GM12878 (cell line): ENCODE data around the gene WFIKKN1. TPM values are rescaled to one million over a fixed set of nuclear protein-coding genes. Genes with fewer than 3 reads are reported as not detected.

Source experiments
- ATAC-seq: fragments of 200-7000 bp; cut with Tn5 transposase; 3 replicates; pipeline ENCODE4 v1.9.1; 2020; ENCODE audit warnings: mild to moderate bottlenecking, moderate library complexity
- BruUV-seq: library from RNA; stranded (reverse); fragments of 400-500 nt; replicated peaks from 2 replicates; lab custom pipeline; 2021; lab: Mats Ljungman, UMichigan
- CTCF ChIA-PET: fragments of 300-600 bp; sonication (Branson Sonifier 250); formaldehyde crosslinking; extraction: SDS; loops from one replicate; lab custom pipeline; 2021; ENCODE audit warnings: inconsistent platforms; lab: Yijun Ruan, JAX
- POLR2A ChIA-PET: fragments of 350-600 bp; formaldehyde crosslinking; extraction: SDS; loops from one replicate; lab custom pipeline; 2021; ENCODE audit warnings: inconsistent platforms; lab: Charles Lee
- RAD21 ChIA-PET: fragments of 300-600 bp; sonication (Branson Sonifier 250); formaldehyde crosslinking; loops from one replicate; lab custom pipeline; 2023; ENCODE audit warnings: antibody characterized with exemption; ENCODE audit not compliant: unreplicated experiment; lab: Charles Lee
- SMC1A ChIA-PET: fragments of 300-600 bp; sonication (Branson Sonifier 250); formaldehyde crosslinking; loops from one replicate; lab custom pipeline; 2023; ENCODE audit not compliant: unreplicated experiment, uncharacterized antibody; lab: Charles Lee
- DNase-seq: peaks from one replicate; pipeline ENCODE4 v3.0.0-alpha.2; 2011; ENCODE audit warnings: low read depth, low spot score
- FAIRE-seq: peaks from 3 replicates; lab custom pipeline; 2011; peaks lifted over from hg19 to GRCh38; lab: Jason Lieb, UNC
- H2AFZ ChIP-seq: 2 replicates; pipeline ENCODE4 v1.6.0; 2011; ENCODE audit warnings: low read depth, low read length, control low read depth; ENCODE audit not compliant: control insufficient read depth
- H3K27ac ChIP-seq: 2 replicates; pipeline ENCODE4 v1.5.1; 2011; ENCODE audit warnings: control low read depth; ENCODE audit not compliant: control insufficient read depth, insufficient read depth
- H3K27me3 ChIP-seq, 2 experiments: replicated peaks in 1 of 2; 2 replicates each; pipeline versions ENCODE4 v1.6.0 to v1.6.1; 2011; ENCODE audit warnings: low read length in 1 of 2; ENCODE audit not compliant: control insufficient read depth in 2 of 2, insufficient read depth in 2 of 2
- H3K36me3 ChIP-seq, 2 experiments: 2 replicates each; pipeline ENCODE4 v1.5.1; 2011; ENCODE audit warnings: low read length in 1 of 2; ENCODE audit not compliant: control insufficient read depth in 2 of 2, insufficient read depth in 2 of 2
- H3K4me1 ChIP-seq: 2 replicates; pipeline ENCODE4 v1.6.1; 2011; ENCODE audit warnings: mild to moderate bottlenecking, low read length, moderate library complexity, mixed read lengths; ENCODE audit not compliant: control insufficient read depth, insufficient read depth
- H3K4me2 ChIP-seq: 2 replicates; pipeline ENCODE4 v1.6.0; 2011; ENCODE audit warnings: control low read depth; ENCODE audit not compliant: control insufficient read depth, insufficient read depth
- H3K4me3 ChIP-seq: fragments of 200-600 bp; sonication (generic); 2 replicates; pipeline ENCODE4 v1.5.1; 2016
- H3K79me2 ChIP-seq: 2 replicates; pipeline ENCODE4 v1.6.0; 2011; ENCODE audit warnings: low read length; ENCODE audit not compliant: control insufficient read depth, insufficient read depth
- H3K9ac ChIP-seq: 2 replicates; pipeline ENCODE4 v1.8.0; 2011; ENCODE audit warnings: low read length, control low read depth, mixed read lengths; ENCODE audit not compliant: control insufficient read depth, insufficient read depth
- H3K9me3 ChIP-seq: replicated peaks from 3 replicates; pipeline ENCODE4 v1.5.1; 2011; ENCODE audit warnings: mild to moderate bottlenecking, low read length; ENCODE audit not compliant: control insufficient read depth, insufficient read depth
- H4K20me1 ChIP-seq: 2 replicates; pipeline ENCODE4 v1.6.0; 2011; ENCODE audit not compliant: control insufficient read depth, insufficient read depth
- CBFB ChIP-seq: IDR thresholded peaks from 2 replicates; pipeline ENCODE4 v1.6.1; 2016; ENCODE audit warnings: antibody characterized with exemption, low read depth
- CEBPB ChIP-seq, 2 experiments: fragments of 150-350 bp in 1 of 2; IDR thresholded peaks; 2 replicates each; pipeline ENCODE4 v1.6.1; 2012 to 2014; ENCODE audit warnings: low read depth in 2 of 2, low read length in 2 of 2, borderline replicate concordance in 1 of 2, inconsistent platforms in 1 of 2
- CHD1 ChIP-seq: IDR thresholded peaks from 2 replicates; pipeline ENCODE4 v1.6.1; 2012; ENCODE audit warnings: low read depth, low read length, improper control_type of control experiment
- EZH2 ChIP-seq: IDR thresholded peaks from 2 replicates; pipeline ENCODE4 v1.6.1; 2012; ENCODE audit warnings: low read depth, mild to moderate bottlenecking, control low read depth, inconsistent platforms, low read length, borderline replicate concordance; ENCODE audit not compliant: control insufficient read depth
- MEF2A ChIP-seq: IDR thresholded peaks from 2 replicates; pipeline ENCODE4 v1.6.1; 2011; ENCODE audit warnings: low read depth, mild to moderate bottlenecking, low read length, moderate library complexity; ENCODE audit not compliant: insufficient read depth
- NRF1 ChIP-seq: conservative IDR thresholded peaks from 2 replicates; pipeline ENCODE4 v1.6.1; 2011; ENCODE audit warnings: mild to moderate bottlenecking, low read depth, low read length, improper control_type of control experiment
- POLR2AphosphoS2 ChIP-seq: IDR thresholded peaks from 2 replicates; pipeline ENCODE4 v1.6.1; 2011; ENCODE audit warnings: low read depth, mild to moderate bottlenecking, low read length, improper control_type of control experiment, moderate library complexity
- RELB ChIP-seq: fragments of 450-650 bp; IDR thresholded peaks from 2 replicates; pipeline ENCODE4 v1.6.1; 2017; ENCODE audit warnings: low read depth, mild to moderate bottlenecking, moderate library complexity
- SMAD5 ChIP-seq: IDR thresholded peaks from 2 replicates; pipeline ENCODE4 v1.6.1; 2016; ENCODE audit warnings: antibody characterized with exemption, low read depth
- ZBTB33 ChIP-seq: fragments of 450-650 bp; IDR thresholded peaks from 2 replicates; pipeline ENCODE4 v1.6.1; 2017; ENCODE audit warnings: mild to moderate bottlenecking
- WGBS: methylation state at CpG from one replicate; pipeline ENCODE4 v1.1.6; 2016; ENCODE audit warnings: low lambda C conversion rate; ENCODE audit not compliant: insufficient replicate concordance, insufficient coverage; ENCODE audit errors: missing lambda C conversion rate; 5-methylcytosine and 5-hydroxymethylcytosine counted together
- in situ Hi-C: fragments of 300-500 bp; cut with MboI; formaldehyde crosslinking; loops from 9 replicates; pipeline ENCODE4 v1.14.3; 2018; ENCODE audit warnings: mixed read lengths
- intact Hi-C: fragments of 100-400 bp; cut with micrococcal nuclease; formaldehyde crosslinking; loops from one replicate; pipeline ENCODE4 v1.14.2; 2022; ENCODE audit not compliant: unreplicated experiment
- polyA plus RNA-seq, 11 experiments: library from polyadenylated mRNA; depleted of rRNA in 4 of 11; unstranded in 6 of 11; stranded (reverse) in 5 of 11; fragments of >200 nt; fragmentation: Nextera tagmentation in 4 of 11; fragmentation: Illumina TruSeq in 1 of 11; extraction: Ambion mirVana in 4 of 11; extraction: Trizol in 1 of 11; gene quantifications; 1 replicate in 1 of 11; 2 replicates in 10 of 11; pipeline versions ENCODE4 v1.2.1 to v1.2.3, GENCODE V29; 2011 to 2016; ENCODE audit warnings: inconsistent platforms in 2 of 11, missing spikeins in 2 of 11, low read depth in 1 of 11
- total RNA-seq, 4 experiments: library from RNA; depleted of rRNA in 3 of 4; stranded (reverse); fragments of >200 nt in 3 of 4; fragmentation: Illumina TruSeq in 1 of 4; extraction: Trizol in 1 of 4; gene quantifications; 2 replicates each; pipeline versions ENCODE4 v1.2.1 to v1.2.3, GENCODE V29; 2013 to 2021

The WFIKKN1 gene
- total and polyA plus RNA-seq, 10 of the 15 experiments (the other 5 are each of a cell fraction or from before 2014, with no cell fraction given): 0.01 to 0.41 (median 0.05) TPM; not detected in 2

GRCh38 chr16:585351-585750 is 45.4 kb upstream of the WFIKKN1 start:
- no TSS peak for BruUV-seq
- peaks cover 6% of the 10 kb centered on the region for H3K4me1 ChIP-seq
- no peak overlapping the region for H3K4me3 ChIP-seq
- H3K79me2 ChIP-seq: peaks cover 19% of the 10 kb centered on the region
- WGBS: 42% methylated on average over 10 of the region's 10 CpGs
- intact Hi-C loops (no loop called here), in situ Hi-C loops (no loop called here)
- RAD21 ChIA-PET: no interaction called here
- H3K27me3 ChIP-seq: no peaks in the 10 kb centered on the region
- TF ChIP-seq CEBPB (IDR thresholded peaks at IDR 0.05; ENCODE audit: borderline replicate concordance in 1 of 2, low read depth in 2 of 2, low read length in 2 of 2) (no peak), SMAD5 (no peak), POLR2AphosphoS2 (no peak), CBFB (no peak), MEF2A (no peak), ZBTB33 (no peak), RELB (no peak), NRF1 (no peak), EZH2 (no peak), CHD1 (no peak)
- SMC1A ChIA-PET: no interaction called here
- no peak for ATAC-seq
- no peak for FAIRE-seq
- POLR2A ChIA-PET: no interaction called here
- no peak overlapping the region for H3K9ac ChIP-seq
- H3K36me3 ChIP-seq: no peaks in the 10 kb centered on the region
- H3K4me2 ChIP-seq: no peak overlapping the region
- no peak for DNase-seq
- no peaks in the 10 kb centered on the region for H4K20me1 ChIP-seq
- no peaks in the 10 kb centered on the region for H3K9me3 ChIP-seq
- H3K27ac ChIP-seq: no peak overlapping the region
- H2AFZ ChIP-seq: no peak overlapping the region
- CTCF ChIA-PET: no interaction called here
